Pancreas (tissue), 10 donors: Measurements from ENCODE around the gene ST6GALNAC3. TPM values are rescaled to one million over a fixed set of nuclear protein-coding genes. Genes with fewer than 3 reads are reported as not detected.

ENCODE experiments used
- ATAC-seq, 4 donors: fragments of 200-7000 bp; cut with Tn5 transposase; one replicate each; pipeline versions ENCODE4 v1.8.0 to v1.9.1; 2020; ENCODE audit warnings: mild to moderate bottlenecking in 4 of 4, moderate library complexity in 4 of 4
- DNase-seq, 6 donors: peaks; one replicate each; pipeline ENCODE4 v3.0.0-alpha.2; 2020
- FAIRE-seq: peaks from 2 replicates; lab custom pipeline; 2012; peaks lifted over from hg19 to GRCh38; lab: Jason Lieb, UNC
- H3K27ac ChIP-seq, 4 donors: fragments of 200-600 bp; sonication (generic); 1 replicate in 3 of 4; 2 replicates in 1 of 4; pipeline versions ENCODE4 v1.5.0 to v1.8.0; 2020
- H3K27me3 ChIP-seq, 4 donors: fragments of 200-600 bp; one replicate each; pipeline ENCODE4 v1.8.0; 2021
- H3K36me3 ChIP-seq, 3 donors: fragments of 200-600 bp; sonication (generic) in 1 of 3; one replicate each; pipeline versions ENCODE4 v1.5.0 to v1.8.0; 2020 to 2021
- H3K4me1 ChIP-seq, 3 donors: fragments of 200-600 bp; one replicate each; pipeline ENCODE4 v1.8.0; 2021
- H3K4me3 ChIP-seq, 4 donors: fragments of 200-600 bp; sonication (generic) in 2 of 4; one replicate each; pipeline versions ENCODE4 v1.5.0 to v1.8.0; 2020 to 2021
- H3K9me3 ChIP-seq, 4 donors: fragments of 200-600 bp; one replicate each; pipeline ENCODE4 v1.8.0; 2021
- WGBS, 2 donors: extraction: QIAGEN DNeasy Blood & Tissue Kit; methylation state at CpG; one replicate each; pipeline ENCODE4 v1.1.7; 2013; 5-methylcytosine and 5-hydroxymethylcytosine counted together
- intact Hi-C, 3 donors: fragments of 100-400 bp; cut with DNase I; formaldehyde crosslinking; loops; one replicate each; pipeline versions ENCODE4 v1.11.1 to v1.14.2; 2022
- polyA plus RNA-seq, 2 donors: library from polyadenylated mRNA; stranded (reverse); fragments of 200-250 nt; gene quantifications; one replicate each; pipeline ENCODE4 v1.2.3, GENCODE V29; 2013
- total RNA-seq, 6 donors: library from RNA; stranded (reverse); fragmentation: NEBNext Ultra II Directional in 4 of 6; extraction: Animal tissue kit (Norgen Biotek cat#: 25700) in 4 of 6; gene quantifications; one replicate each; pipeline versions ENCODE4 v1.2.1 to v1.2.4, GENCODE V29; 2021 to 2023
- TF ChIP-seq, protein P1 (sequence below), 4 donors: fragments of 200-600 bp; sonication (generic) in 3 of 4; IDR thresholded peaks; one replicate each; pipeline versions ENCODE4 v1.5.0 to v1.8.0; 2021; ENCODE audit warnings: antibody characterized with exemption in 4 of 4
- donor health status: healthy with polysubstance abuse.
- donor health status: DM: no; HTN: no; CAD: no; lungs with moderate emphysema.
- donor health status: DM: no; HTN: no; CAD: no.
- donor health status: control.
- donor health status: control.
- donor health status: Bipolar disorder and iron deficiency.
- donor health status: DM: yes; HTN: yes; CAD: no.
- donor health status: DM: no; HTN: no; CAD: no.
- donor health status: DM: no; HTN: no; CAD: no.
- donor health status: DM: yes; HTN: yes; CAD: no.

ST6GALNAC3 gene
- total and polyA plus RNA-seq, 8 donors = 0.35 to 2.0 (median 0.80) TPM

- H3K36me3 ChIP-seq = no peaks in the 10 kb centered on the region
- intact Hi-C loops = no loop called here
- no peaks in the 10 kb centered on the region for H3K27me3 ChIP-seq
- H3K9me3 ChIP-seq = no peaks in the 10 kb centered on the region
- 81 to 89% methylated on average over 1 of the region's 1 CpG for WGBS, 2 donors
- no peaks in the 10 kb centered on the region for H3K4me1 ChIP-seq
- TF ChIP-seq, protein P1, sequence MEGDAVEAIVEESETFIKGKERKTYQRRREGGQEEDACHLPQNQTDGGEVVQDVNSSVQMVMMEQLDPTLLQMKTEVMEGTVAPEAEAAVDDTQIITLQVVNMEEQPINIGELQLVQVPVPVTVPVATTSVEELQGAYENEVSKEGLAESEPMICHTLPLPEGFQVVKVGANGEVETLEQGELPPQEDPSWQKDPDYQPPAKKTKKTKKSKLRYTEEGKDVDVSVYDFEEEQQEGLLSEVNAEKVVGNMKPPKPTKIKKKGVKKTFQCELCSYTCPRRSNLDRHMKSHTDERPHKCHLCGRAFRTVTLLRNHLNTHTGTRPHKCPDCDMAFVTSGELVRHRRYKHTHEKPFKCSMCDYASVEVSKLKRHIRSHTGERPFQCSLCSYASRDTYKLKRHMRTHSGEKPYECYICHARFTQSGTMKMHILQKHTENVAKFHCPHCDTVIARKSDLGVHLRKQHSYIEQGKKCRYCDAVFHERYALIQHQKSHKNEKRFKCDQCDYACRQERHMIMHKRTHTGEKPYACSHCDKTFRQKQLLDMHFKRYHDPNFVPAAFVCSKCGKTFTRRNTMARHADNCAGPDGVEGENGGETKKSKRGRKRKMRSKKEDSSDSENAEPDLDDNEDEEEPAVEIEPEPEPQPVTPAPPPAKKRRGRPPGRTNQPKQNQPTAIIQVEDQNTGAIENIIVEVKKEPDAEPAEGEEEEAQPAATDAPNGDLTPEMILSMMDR (IDR thresholded peaks at IDR 0.05) = no peak
- no peak overlapping the region for H3K4me3 ChIP-seq
- DNase-seq (no peak), ATAC-seq (no peak), FAIRE-seq (no peak)
- no peak overlapping the region for H3K27ac ChIP-seq
Observed at GRCh38 chr1:76068542-76068941, 6.0 kb upstream of the ST6GALNAC3 start.

- ATAC-seq (no peak), FAIRE-seq (peak; percentile 57), DNase-seq (no peak)
- H3K4me1 ChIP-seq = no peaks in the 10 kb centered on the region
- no peaks in the 10 kb centered on the region for H3K27me3 ChIP-seq
- no peaks in the 10 kb centered on the region for H3K36me3 ChIP-seq
- 38 to 45% methylated on average over 3 of the region's 3 CpGs for WGBS, 2 donors
- intact Hi-C loops = no loop called here
- H3K9me3 ChIP-seq = no peaks in the 10 kb centered on the region
- no peak overlapping the region for H3K27ac ChIP-seq
- no peak overlapping the region for H3K4me3 ChIP-seq
- TF ChIP-seq, protein P1 (IDR thresholded peaks at IDR 0.05) = no peak
Observed at GRCh38 chr1:76068953-76069561, 5.5 kb upstream of the ST6GALNAC3 start.

- intact Hi-C loops = no loop called here
- no peaks in the 10 kb centered on the region for H3K36me3 ChIP-seq
- DNase-seq = no peak
- H3K4me1 ChIP-seq = peaks cover 0 to 3% (median 0%) of the 10 kb centered on the region in 3 donors
- TF ChIP-seq, protein P1 (IDR thresholded peaks at IDR 0.05) = no peak
- H3K27me3 ChIP-seq = no peaks in the 10 kb centered on the region
- no peak for FAIRE-seq
- H3K4me3 ChIP-seq = no peak overlapping the region
- 77 to 90% methylated on average over 3 of the region's 3 CpGs for WGBS, 2 donors
- no peak overlapping the region for H3K27ac ChIP-seq
- ATAC-seq = no peak
- H3K9me3 ChIP-seq = no peaks in the 10 kb centered on the region
Observed at GRCh38 chr1:76070538-76070937, 4.0 kb upstream of the ST6GALNAC3 start.

- no peak overlapping the region for H3K4me3 ChIP-seq
- DNase-seq (no peak), FAIRE-seq (no peak), ATAC-seq (no peak)
- TF ChIP-seq, protein P1 (IDR thresholded peaks at IDR 0.05) = no peak
- no peaks in the 10 kb centered on the region for H3K9me3 ChIP-seq
- no peaks in the 10 kb centered on the region for H3K36me3 ChIP-seq
- no peak overlapping the region for H3K27ac ChIP-seq
- 77 to 85% methylated on average over 5 of the region's 5 CpGs for WGBS, 2 donors
- intact Hi-C loops = no loop called here
- H3K4me1 ChIP-seq = peaks cover 0 to 3% (median 0%) of the 10 kb centered on the region in 3 donors
- H3K27me3 ChIP-seq = no peaks in the 10 kb centered on the region
Observed at GRCh38 chr1:76073481-76073880, 1.1 kb upstream of the ST6GALNAC3 start.

GRCh38 chr1:76075188-76075489, 593 bp downstream of the ST6GALNAC3 start:
- intact Hi-C loops = no loop called here
- H3K4me3 ChIP-seq = peak overlapping the region in 2 of 4 donors; percentile 52 to 62
- peaks cover 0 to 3% (median 0%) of the 10 kb centered on the region in 3 donors for H3K4me1 ChIP-seq
- peak in 2 of 6 donors; percentile 15 to 57 for DNase-seq
- no peaks in the 10 kb centered on the region for H3K9me3 ChIP-seq
- FAIRE-seq = no peak
- no peaks in the 10 kb centered on the region for H3K27me3 ChIP-seq
- no peak overlapping the region for H3K27ac ChIP-seq
- TF ChIP-seq, protein P1 (IDR thresholded peaks at IDR 0.05) = no peak
- no peaks in the 10 kb centered on the region for H3K36me3 ChIP-seq
- 32 to 33% methylated on average over 9 of the region's 9 CpGs for whole genome bisulfite sequencing, 2 donors
- ATAC-seq = peak in 1 of 4 donors; percentile 10
